Activated CD4-positive, alpha-beta T cell treated with anti-CD3 and anti-CD28 coated beads, Interleukin-2, amount 10 ng/mL, durations not matched to agents 24 days and 14 days (primary cell): ENCODE data around the gene PCBP2. TPM values are rescaled to one million over a fixed set of nuclear protein-coding genes. Genes with fewer than 3 reads are reported as not detected.
"Not testable (repeated sequence)": the region's sequence is repeated elsewhere in the genome, so short reads cannot be mapped to it uniquely, and the experiment has no call there.

Experiments used
- DNase-seq: peaks from one replicate; pipeline ENCODE4 v3.0.0; 2022
- H3K27ac Mint-ChIP-seq: one replicate; pipeline ENCODE4 v1.8.0; 2022; ENCODE audit warnings: mild to moderate bottlenecking, mixed read lengths
- H3K27me3 Mint-ChIP-seq: one replicate; pipeline ENCODE4 v1.8.0; 2022; ENCODE audit warnings: mixed read lengths
- H3K36me3 Mint-ChIP-seq: one replicate; pipeline ENCODE4 v1.8.0; 2022; ENCODE audit warnings: low read depth, mild to moderate bottlenecking, mixed read lengths
- H3K4me1 Mint-ChIP-seq: one replicate; pipeline ENCODE4 v1.8.0; 2021; ENCODE audit warnings: mixed read lengths
- H3K4me3 Mint-ChIP-seq: one replicate; pipeline ENCODE4 v1.8.0; 2022; ENCODE audit warnings: mild to moderate bottlenecking, moderate library complexity, mixed read lengths
- H3K9me3 Mint-ChIP-seq: one replicate; pipeline ENCODE4 v1.8.0; 2021; ENCODE audit warnings: mixed read lengths
- intact Hi-C: fragments of 100-400 bp; cut with micrococcal nuclease; formaldehyde crosslinking; loops from one replicate; pipeline ENCODE4 v1.15.1; 2023
- total RNA-seq: library from RNA; stranded (reverse); gene quantifications from 2 replicates; pipeline ENCODE4 v1.2.3, GENCODE V29; 2022

The PCBP2 gene
- total RNA-seq, 1 donor from 2014 or later, result 960 TPM

GRCh38 chr12:53468282-53468681, 16.4 kb downstream of the PCBP2 start:
- H3K4me3 Mint-ChIP-seq, result no peak overlapping the region
- H3K36me3 Mint-ChIP-seq, result peaks cover 80% of the 10 kb centered on the region
- intact Hi-C loops, result no loop called here
- H3K27ac Mint-ChIP-seq, result no peak overlapping the region
- H3K27me3 Mint-ChIP-seq, result no peaks in the 10 kb centered on the region
- no peak for DNase-seq
- peaks cover 19% of the 10 kb centered on the region for H3K4me1 Mint-ChIP-seq
- H3K9me3 Mint-ChIP-seq, result no peaks in the 10 kb centered on the region

DNA sequence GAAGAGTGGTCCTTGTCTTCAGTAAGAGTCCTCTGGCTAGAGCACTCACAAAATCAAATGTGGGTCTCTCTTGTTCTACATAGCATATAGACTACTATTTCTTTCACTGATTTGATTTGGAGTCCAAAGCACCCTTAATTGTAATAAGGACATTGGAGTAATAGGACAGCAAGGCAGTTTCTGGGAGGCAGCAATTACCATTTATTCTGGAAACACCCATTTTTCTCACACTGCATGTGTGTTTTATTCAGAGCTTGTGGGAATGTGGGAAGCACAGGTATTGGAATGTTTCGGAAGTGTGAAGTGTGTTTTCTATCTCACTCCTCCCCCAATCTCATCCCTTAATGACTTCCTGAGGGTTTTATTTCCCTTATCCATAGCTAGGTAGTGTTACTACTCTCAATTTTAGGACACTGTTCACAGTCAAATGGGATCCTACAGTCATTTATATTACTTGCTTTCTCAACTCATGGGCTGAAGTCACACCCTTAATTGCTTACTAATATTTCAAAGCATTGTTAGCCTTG, 20.2 kb downstream of the PCBP2 start:
- H3K27me3 Mint-ChIP-seq, result no peaks in the 10 kb centered on the region
- no peak for DNase-seq
- no peaks in the 10 kb centered on the region for H3K9me3 Mint-ChIP-seq
- H3K27ac Mint-ChIP-seq, result no peak overlapping the region
- H3K4me3 Mint-ChIP-seq, result no peak overlapping the region
- intact Hi-C loops, result loop anchor here (2.0 kb wide), 1 partner anchor 13 kb away; no protein-coding TSS in a partner anchor
- peaks cover 35% of the 10 kb centered on the region for H3K4me1 Mint-ChIP-seq
- H3K36me3 Mint-ChIP-seq, result peaks cover 80% of the 10 kb centered on the region

DNA sequence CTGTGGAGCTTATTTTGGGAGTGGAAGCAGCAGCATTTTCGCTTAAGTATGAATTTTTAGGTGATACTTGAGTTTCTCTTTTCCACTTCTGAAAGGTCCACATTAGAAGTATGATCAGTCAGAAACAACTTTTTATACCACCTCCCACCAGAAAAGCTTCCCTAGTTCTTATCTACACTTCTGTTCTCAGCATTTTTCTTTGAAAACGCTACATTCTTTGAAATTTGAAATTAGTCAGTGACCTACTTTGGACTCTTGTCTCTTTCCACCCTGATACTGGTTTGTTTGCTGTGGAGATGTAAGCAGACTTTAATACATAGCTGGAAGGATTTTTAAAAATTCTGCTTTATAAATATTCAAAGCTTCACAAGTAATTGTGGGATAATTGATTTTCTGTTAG, 22.2 kb downstream of the PCBP2 start:
- intact Hi-C loops, result no loop called here
- Mint-ChIP-seq H3K36me3 (peaks cover 76% of the 10 kb centered on the region), H3K9me3 (no peaks in the 10 kb centered on the region), H3K27ac (peak overlapping the region; percentile 63), H3K4me1 (peaks cover 35% of the 10 kb centered on the region), H3K27me3 (no peaks in the 10 kb centered on the region), H3K4me3 (no peak overlapping the region)
- DNase-seq, result no peak

GRCh38 chr12:53474819-53475218, 22.9 kb downstream of the PCBP2 start:
- intact Hi-C loops, result no loop called here
- Mint-ChIP-seq H3K4me1 (peaks cover 35% of the 10 kb centered on the region), H3K9me3 (no peaks in the 10 kb centered on the region), H3K27ac (peak overlapping the region; percentile 63), H3K36me3 (peaks cover 82% of the 10 kb centered on the region), H3K27me3 (no peaks in the 10 kb centered on the region), H3K4me3 (peak overlapping the region; percentile 7)
- no peak for DNase-seq

DNA sequence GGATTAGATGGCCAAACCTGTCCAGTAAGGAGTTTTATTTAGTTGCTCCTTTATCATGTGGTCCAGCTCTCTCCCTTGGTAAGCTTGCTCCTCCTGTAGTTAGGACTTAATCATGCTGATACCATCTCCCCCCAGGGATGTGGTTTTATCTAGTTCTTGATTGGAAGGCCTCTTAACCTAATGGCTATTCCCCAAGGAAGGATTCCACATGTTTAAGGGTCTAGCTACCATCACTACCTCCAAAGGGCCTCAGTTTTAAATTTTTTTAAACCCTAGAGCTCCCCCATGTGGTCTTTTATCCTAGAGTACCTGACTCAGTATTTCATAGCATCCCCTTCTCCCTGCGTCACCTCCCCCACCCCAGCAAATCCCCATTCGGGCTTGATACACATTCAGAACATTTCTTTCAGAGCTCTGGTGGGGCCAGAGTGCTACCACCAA, 24.9 kb downstream of the PCBP2 start:
- Mint-ChIP-seq H3K9me3 (no peaks in the 10 kb centered on the region), H3K4me3 (no peak overlapping the region)
- intact Hi-C loops, result no loop called here

DNA sequence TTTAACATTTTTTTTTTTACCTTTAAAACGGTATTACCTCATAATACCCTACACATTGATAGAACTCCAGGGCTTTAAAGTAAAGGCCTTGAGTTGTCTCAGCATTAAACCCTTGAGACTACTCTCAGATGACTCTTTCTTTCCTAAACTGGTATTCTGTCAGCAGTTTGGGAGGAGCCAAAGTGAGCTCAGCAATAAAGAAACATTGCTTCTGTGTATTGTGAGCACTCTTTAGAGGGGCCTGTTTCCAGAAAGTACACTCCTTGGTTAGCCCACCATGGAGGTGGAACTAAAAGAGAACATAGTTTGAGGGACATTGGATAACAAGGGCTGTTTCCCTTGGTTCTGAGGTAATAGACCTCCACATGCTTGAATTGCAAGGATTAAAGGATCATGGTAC, 27.0 kb downstream of the PCBP2 start:
- H3K27ac Mint-ChIP-seq, result no peak overlapping the region
- H3K4me3 Mint-ChIP-seq, result no peak overlapping the region
- H3K27me3 Mint-ChIP-seq, result no peaks in the 10 kb centered on the region
- H3K9me3 Mint-ChIP-seq, result no peaks in the 10 kb centered on the region
- H3K4me1 Mint-ChIP-seq, result peaks cover 18% of the 10 kb centered on the region
- no peak for DNase-seq
- intact Hi-C loops, result no loop called here
- peaks cover 73% of the 10 kb centered on the region for H3K36me3 Mint-ChIP-seq

More for the DNA sequence above, 24.9 kb downstream of the PCBP2 start:
- no peak for DNase-seq
- H3K4me1 Mint-ChIP-seq, result peaks cover 27% of the 10 kb centered on the region
- peaks cover 79% of the 10 kb centered on the region for H3K36me3 Mint-ChIP-seq
- H3K27ac Mint-ChIP-seq, result no peak overlapping the region
- no peaks in the 10 kb centered on the region for H3K27me3 Mint-ChIP-seq

DNA sequence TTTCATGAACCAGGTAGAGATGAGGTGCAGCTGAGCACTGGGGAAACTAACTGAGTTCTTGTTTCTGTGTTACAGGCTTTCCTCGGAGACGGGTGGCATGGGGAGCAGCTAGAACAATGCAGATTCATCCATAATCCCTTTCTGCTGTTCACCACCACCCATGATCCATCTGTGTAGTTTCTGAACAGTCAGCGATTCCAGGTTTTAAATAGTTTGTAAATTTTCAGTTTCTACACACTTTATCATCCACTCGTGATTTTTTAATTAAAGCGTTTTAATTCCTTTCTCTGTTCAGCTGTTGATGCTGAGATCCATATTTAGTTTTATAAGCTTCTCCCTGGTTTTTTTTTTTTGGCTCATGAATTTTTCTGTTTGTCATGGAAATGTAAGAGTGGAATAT, 27.4 kb downstream of the PCBP2 start:
- Mint-ChIP-seq H3K36me3 (peaks cover 72% of the 10 kb centered on the region), H3K27ac (no peak overlapping the region), H3K4me1 (peaks cover 14% of the 10 kb centered on the region), H3K9me3 (no peaks in the 10 kb centered on the region), H3K27me3 (no peaks in the 10 kb centered on the region), H3K4me3 (no peak overlapping the region)
- intact Hi-C loops, result no loop called here
- DNase-seq, result no peak

DNA sequence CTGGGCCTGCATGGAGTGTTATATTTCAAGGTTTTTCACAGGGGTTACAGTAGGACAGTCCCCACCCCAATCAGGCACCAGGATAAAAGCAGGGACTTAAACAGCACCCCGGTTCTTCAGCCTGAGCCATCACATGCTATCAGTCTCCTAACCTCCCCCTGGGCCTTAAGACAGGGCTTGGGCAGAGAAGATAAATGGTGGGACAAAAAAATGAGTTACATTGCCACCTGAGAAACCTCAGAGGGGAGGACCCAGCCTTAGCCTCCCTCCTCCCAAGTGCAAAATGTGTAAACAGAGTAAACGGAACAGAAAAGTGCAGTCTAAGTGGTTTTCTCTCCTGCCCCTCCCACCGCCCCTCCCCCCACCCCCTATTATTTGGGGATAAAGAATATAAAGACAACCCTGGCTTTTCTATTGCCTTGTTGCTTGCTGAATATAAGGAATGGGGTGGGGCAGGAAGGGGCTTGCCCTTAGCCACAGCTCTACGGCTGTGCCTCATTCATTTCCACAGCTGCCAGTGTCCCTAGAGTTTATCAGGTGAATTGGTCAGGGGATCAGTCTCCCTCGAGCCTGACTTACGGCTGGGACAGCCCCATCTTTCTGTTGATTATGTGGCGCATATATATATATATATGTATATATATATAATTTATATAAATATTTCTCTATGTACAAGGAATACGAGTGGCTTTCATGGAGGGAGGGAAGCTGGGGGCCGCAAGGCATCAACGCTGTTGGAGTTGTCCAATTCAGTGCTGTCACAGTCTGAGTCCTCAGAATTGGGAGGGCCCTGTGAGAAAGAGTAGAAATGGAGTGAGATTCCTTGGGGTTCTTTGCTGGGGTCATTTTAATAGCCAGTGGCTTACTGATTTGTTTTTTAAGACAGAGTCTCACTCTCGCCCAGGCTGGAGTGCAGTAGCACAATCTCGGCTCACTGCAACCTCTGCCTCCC, 28.9 kb downstream of the PCBP2 start:
- Mint-ChIP-seq H3K27ac (no peak overlapping the region), H3K4me3 (no peak overlapping the region), H3K4me1 (peaks cover 4% of the 10 kb centered on the region), H3K36me3 (peaks cover 71% of the 10 kb centered on the region), H3K9me3 (no peaks in the 10 kb centered on the region), H3K27me3 (no peaks in the 10 kb centered on the region)
- DNase-seq, result no peak
- intact Hi-C loops, result no loop called here

DNA sequence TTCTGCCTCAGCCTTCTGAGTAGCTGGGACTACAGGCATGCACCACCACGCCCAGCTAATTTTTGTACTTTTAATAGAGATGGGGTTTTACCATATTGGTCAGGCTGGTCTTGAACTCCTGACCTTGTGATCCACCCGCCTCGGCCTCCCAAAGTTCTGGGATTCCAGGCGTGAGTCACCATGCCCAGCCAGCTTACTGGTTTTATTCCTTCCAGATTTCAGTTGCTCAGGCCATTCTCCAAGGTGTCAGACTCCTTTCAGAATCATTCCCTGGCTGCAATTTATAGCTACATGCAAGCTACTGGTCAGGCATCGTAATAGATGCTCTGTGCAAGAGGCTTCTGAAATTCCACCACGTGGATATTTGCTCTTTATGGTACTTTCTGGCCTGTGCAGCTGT, 29.6 kb downstream of the PCBP2 start:
- peaks cover 67% of the 10 kb centered on the region for H3K36me3 Mint-ChIP-seq
- H3K9me3 Mint-ChIP-seq, DNase-seq, H3K27ac Mint-ChIP-seq, intact Hi-C loops, H3K4me3 Mint-ChIP-seq, H3K4me1 Mint-ChIP-seq, H3K27me3 Mint-ChIP-seq: not testable (repeated sequence)

DNA sequence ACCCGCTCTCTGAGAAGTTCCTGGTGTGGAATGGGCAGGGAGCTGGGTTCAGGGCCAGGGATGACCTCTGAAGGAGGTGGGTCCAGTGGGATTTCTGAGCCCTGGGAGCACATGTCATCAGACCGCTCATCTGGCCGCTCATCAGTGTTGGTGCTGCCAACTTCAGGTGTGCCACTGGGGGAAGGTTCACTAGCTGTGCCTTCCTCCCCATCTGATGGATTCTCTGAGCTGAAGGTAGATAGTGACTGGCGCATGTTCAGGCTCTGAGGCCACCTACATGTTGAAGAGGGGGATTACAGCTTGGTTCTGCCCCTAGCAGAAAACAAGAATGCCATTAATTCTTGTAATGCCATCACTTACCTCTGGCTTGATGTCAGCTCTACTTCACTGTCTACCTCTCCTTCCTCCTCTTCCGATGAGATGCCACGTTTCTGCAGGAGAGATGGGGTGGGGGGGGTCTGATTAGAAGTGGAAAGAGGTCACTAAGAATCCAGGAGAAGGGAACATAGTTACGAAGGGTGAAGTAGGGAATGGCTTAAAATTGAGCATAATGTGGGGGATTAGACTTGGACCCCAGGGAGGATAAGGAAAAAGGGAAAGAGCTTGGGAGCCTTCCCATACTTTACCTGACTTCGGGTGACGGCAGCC, 30.2 kb downstream of the PCBP2 start:
- intact Hi-C loops, result no loop called here
- H3K4me1 Mint-ChIP-seq, result no peaks in the 10 kb centered on the region
- H3K4me3 Mint-ChIP-seq, result no peak overlapping the region
- no peaks in the 10 kb centered on the region for H3K9me3 Mint-ChIP-seq
- peak overlapping the region; percentile 20 for H3K27ac Mint-ChIP-seq
- no peaks in the 10 kb centered on the region for H3K27me3 Mint-ChIP-seq
- DNase-seq, result no peak
- peaks cover 63% of the 10 kb centered on the region for H3K36me3 Mint-ChIP-seq

DNA sequence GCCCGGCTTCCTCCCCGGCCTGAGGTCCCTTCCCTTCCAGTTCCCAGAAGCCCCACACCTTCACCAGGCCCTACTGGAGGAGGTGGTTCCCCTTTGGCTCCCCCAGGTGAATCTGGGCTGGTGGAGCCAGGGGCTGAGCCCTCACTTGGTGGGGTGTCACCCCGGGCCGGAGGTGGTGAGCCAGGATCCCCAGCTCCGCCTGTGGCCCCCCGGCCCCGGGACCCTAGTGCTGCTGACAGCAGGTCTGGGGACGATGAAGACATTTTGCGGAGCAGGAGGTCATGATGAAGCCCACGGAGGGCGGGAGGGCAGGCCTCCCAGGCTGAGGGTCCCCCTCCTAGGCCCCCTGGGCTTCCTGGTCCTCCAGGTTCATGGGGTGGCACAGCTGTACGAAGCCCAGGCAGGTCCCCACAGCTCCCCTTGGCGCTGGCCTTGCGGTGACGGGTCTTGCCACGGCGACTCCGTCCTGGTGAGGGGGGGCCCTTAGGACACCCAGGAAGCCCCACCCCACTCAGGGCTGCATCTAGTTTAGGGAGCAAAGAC, 30.8 kb downstream of the PCBP2 start:
- DNase-seq, result no peak
- H3K4me1 Mint-ChIP-seq, result peaks cover 3% of the 10 kb centered on the region
- no peaks in the 10 kb centered on the region for H3K27me3 Mint-ChIP-seq
- intact Hi-C loops, result no loop called here
- H3K36me3 Mint-ChIP-seq, result peaks cover 63% of the 10 kb centered on the region
- no peak overlapping the region for H3K4me3 Mint-ChIP-seq
- no peaks in the 10 kb centered on the region for H3K9me3 Mint-ChIP-seq
- H3K27ac Mint-ChIP-seq, result no peak overlapping the region

DNA sequence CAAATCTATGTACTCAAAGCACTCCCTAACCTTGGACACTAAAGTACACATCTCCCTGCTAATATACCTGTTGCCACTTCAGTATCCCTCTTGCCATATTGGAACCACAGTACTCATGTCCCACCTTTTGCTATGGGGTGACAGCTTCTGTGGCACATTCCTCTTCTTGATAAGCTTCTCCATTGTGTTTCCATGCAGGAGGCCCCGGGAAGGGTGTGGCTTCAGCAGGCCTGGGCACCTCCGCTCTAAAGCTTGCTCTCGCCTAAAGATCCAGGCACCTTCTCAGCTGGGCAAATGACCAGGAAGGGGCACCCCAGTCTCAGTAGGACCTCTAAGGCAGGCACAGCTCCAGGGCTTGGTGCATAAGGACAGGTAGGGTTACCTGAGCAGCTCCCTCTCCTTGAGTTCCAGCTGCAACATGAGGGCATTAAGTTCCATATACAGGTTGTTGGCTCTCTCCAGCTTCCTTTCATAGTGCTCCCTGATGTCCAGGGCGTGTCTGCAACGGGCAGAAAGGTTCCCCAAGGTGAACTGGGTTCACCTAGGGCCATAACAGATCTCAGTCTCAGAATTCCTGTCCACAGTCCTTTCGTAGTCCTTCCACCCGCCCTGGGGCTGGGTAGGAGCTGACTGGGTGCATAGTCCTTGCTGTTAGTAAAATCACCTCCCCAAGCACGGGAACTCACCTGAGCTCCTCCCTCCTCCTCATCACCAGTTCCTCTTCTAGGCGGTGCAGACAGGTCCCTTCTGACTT, 31.5 kb downstream of the PCBP2 start:
- no peak overlapping the region for H3K27ac Mint-ChIP-seq
- H3K36me3 Mint-ChIP-seq, result peaks cover 62% of the 10 kb centered on the region

GRCh38 chr12:53483979-53484377, 32.1 kb downstream of the PCBP2 start:
- no peak for DNase-seq
- Mint-ChIP-seq H3K36me3 (peaks cover 56% of the 10 kb centered on the region), H3K27me3 (no peaks in the 10 kb centered on the region), H3K4me3 (no peak overlapping the region), H3K9me3 (no peaks in the 10 kb centered on the region), H3K4me1 (peaks cover 3% of the 10 kb centered on the region), H3K27ac (peak overlapping the region; percentile 9)
- intact Hi-C loops, result no loop called here

More for the DNA sequence above, 31.5 kb downstream of the PCBP2 start:
- intact Hi-C loops, result no loop called here
- Mint-ChIP-seq H3K4me3 (no peak overlapping the region), H3K9me3 (no peaks in the 10 kb centered on the region), H3K27me3 (no peaks in the 10 kb centered on the region), H3K4me1 (peaks cover 3% of the 10 kb centered on the region)
- no peak for DNase-seq
